SK-N-SH treated with all-trans-retinoic acid at 6 μM for 48 hours (cell line): ENCODE measurements around the gene ZNF536.

ENCODE experiments used
- ATAC-seq: fragments of 200-7000 bp; cut with Tn5 transposase; 3 replicates; pipeline ENCODE4 v1.9.1; 2020; ENCODE audit warnings: mild to moderate bottlenecking, moderate library complexity
- BACH2 ChIP-seq: fragments of 250-450 bp; sonication (Bioruptor Pico); IDR thresholded peaks from 2 replicates; pipeline ENCODE4 v1.9.0; 2021; ENCODE audit warnings: mild to moderate bottlenecking, borderline replicate concordance
- CSDC2 ChIP-seq: fragments of 250-450 bp; sonication (Bioruptor Pico); IDR thresholded peaks from 2 replicates; pipeline ENCODE4 v1.5.0; 2020; ENCODE audit warnings: mild to moderate bottlenecking, moderate library complexity
- ESRRG ChIP-seq: fragments of 250-450 bp; sonication (Bioruptor Pico); IDR thresholded peaks from 2 replicates; pipeline ENCODE4 v1.6.1; 2021; ENCODE audit warnings: mild to moderate bottlenecking
- GLIS3 ChIP-seq: fragments of 250-450 bp; sonication (Bioruptor Pico); IDR thresholded peaks from 2 replicates; pipeline ENCODE4 v1.5.0; 2020; ENCODE audit warnings: mild to moderate bottlenecking, moderate library complexity
- ISL1 ChIP-seq: fragments of 250-450 bp; sonication (Bioruptor Pico); IDR thresholded peaks from 2 replicates; pipeline ENCODE4 v2.1.2; 2022; ENCODE audit warnings: mild to moderate bottlenecking, moderate library complexity
- OSR1 ChIP-seq: fragments of 250-450 bp; sonication (Bioruptor Pico); IDR thresholded peaks from 2 replicates; pipeline ENCODE4 v1.8.0; 2022; ENCODE audit warnings: moderate library complexity, mild to moderate bottlenecking, inconsistent platforms
- PPARA ChIP-seq: fragments of 250-450 bp; sonication (Bioruptor Pico); IDR thresholded peaks from 2 replicates; pipeline ENCODE4 v1.5.0; 2020; ENCODE audit warnings: mild to moderate bottlenecking, borderline replicate concordance
- RARB ChIP-seq: fragments of 250-450 bp; sonication (Bioruptor Pico); IDR thresholded peaks from 2 replicates; pipeline ENCODE4 v1.8.0; 2021; ENCODE audit warnings: mild to moderate bottlenecking, moderate library complexity
- SNAI2 ChIP-seq: fragments of 250-450 bp; sonication (Bioruptor Pico); IDR thresholded peaks from 2 replicates; pipeline ENCODE4 v1.5.0; 2020; ENCODE audit warnings: mild to moderate bottlenecking, moderate library complexity
- TCF4 ChIP-seq: fragments of 250-450 bp; sonication (Bioruptor Pico); IDR thresholded peaks from 2 replicates; pipeline ENCODE4 v1.8.0; 2021; ENCODE audit warnings: mild to moderate bottlenecking, moderate library complexity, borderline replicate concordance
- TOX ChIP-seq: fragments of 250-450 bp; sonication (Bioruptor Pico); IDR thresholded peaks from 2 replicates; pipeline ENCODE4 v1.8.0; 2021; ENCODE audit warnings: mild to moderate bottlenecking, moderate library complexity, borderline replicate concordance
- ZC3H10 ChIP-seq: fragments of 250-450 bp; sonication (Bioruptor Pico); IDR thresholded peaks from 2 replicates; pipeline ENCODE4 v1.5.1; 2021; ENCODE audit warnings: mild to moderate bottlenecking, moderate library complexity
- ZFP3 ChIP-seq: fragments of 250-450 bp; sonication (Bioruptor Pico); IDR thresholded peaks from 2 replicates; pipeline ENCODE4 v1.5.0; 2020; ENCODE audit warnings: mild to moderate bottlenecking, moderate library complexity
- ZFP30 ChIP-seq: fragments of 450-650 bp; formaldehyde crosslinking; IDR thresholded peaks from 2 replicates; pipeline ENCODE4 v1.5.0; 2022; ENCODE audit warnings: mild to moderate bottlenecking, moderate library complexity
- ZNF565 ChIP-seq: fragments of 450-650 bp; formaldehyde crosslinking; conservative IDR thresholded peaks from 2 replicates; pipeline ENCODE4 v1.5.0; 2020; ENCODE audit warnings: low read depth, mild to moderate bottlenecking, moderate library complexity
- ZNF70 ChIP-seq: fragments of 450-650 bp; formaldehyde crosslinking; IDR thresholded peaks from 2 replicates; pipeline ENCODE4 v1.5.0; 2020; ENCODE audit warnings: mild to moderate bottlenecking, moderate library complexity
- ZNF8 ChIP-seq: fragments of 450-650 bp; formaldehyde crosslinking; IDR thresholded peaks from 2 replicates; pipeline ENCODE4 v1.5.0; 2020; ENCODE audit warnings: mild to moderate bottlenecking, moderate library complexity
- TF ChIP-seq, protein P1 (sequence below): fragments of 250-450 bp; sonication (Bioruptor Pico); IDR thresholded peaks from 2 replicates; pipeline ENCODE4 v1.5.1; 2021; ENCODE audit warnings: mild to moderate bottlenecking, moderate library complexity
- TF ChIP-seq, protein P2 (sequence below): fragments of 250-450 bp; sonication (Bioruptor Pico); IDR thresholded peaks from 2 replicates; pipeline ENCODE4 v1.8.0; 2020; ENCODE audit warnings: mild to moderate bottlenecking, moderate library complexity, borderline replicate concordance
- TF ChIP-seq, protein P3 (sequence below): fragments of 250-450 bp; sonication (Bioruptor Pico); IDR thresholded peaks from 2 replicates; pipeline ENCODE4 v1.5.1; 2020; ENCODE audit warnings: low read depth, mild to moderate bottlenecking, moderate library complexity
- TF ChIP-seq, protein P4 (sequence below): fragments of 250-450 bp; sonication (Bioruptor Pico); IDR thresholded peaks from 2 replicates; pipeline ENCODE4 v1.8.0; 2021; ENCODE audit warnings: low read depth, mild to moderate bottlenecking, moderate library complexity, borderline replicate concordance

Gene ZNF536

DNA sequence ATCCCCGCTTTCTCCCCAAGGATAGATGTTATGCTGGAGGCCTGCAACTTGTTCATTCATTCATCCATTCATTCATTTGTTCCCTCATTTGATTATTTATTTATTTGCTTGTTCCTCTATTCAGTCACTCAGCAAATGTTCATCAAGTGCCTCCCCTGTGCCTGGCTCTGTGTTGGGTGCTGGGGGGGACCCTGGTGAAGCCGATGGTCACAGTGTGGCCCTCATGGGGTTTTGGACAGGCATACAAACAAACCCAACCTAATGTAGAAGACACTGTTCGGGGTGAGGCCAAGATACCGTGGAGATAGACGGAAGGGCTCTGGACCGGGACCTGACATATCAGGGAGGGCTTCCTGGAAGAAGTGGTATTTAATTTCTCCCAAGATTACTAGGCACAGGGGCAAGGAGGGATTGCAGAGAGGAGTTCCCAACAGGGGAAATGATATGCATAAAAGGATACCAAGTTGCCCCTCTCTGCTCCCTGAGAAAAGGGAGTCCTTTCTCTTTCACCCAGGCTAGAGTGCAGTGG, 58.1 kb downstream of the ZNF536 start:
- TF ChIP-seq BACH2 (CRISPR knock-in tag) (no peak), ISL1 (CRISPR knock-in tag) (no peak), ZNF565 (CRISPR knock-in tag) (no peak), GLIS3 (no peak), ZFP30 (CRISPR knock-in tag) (no peak), SNAI2 (CRISPR knock-in tag) (no peak), ZC3H10 (CRISPR knock-in tag) (no peak), ZNF8 (CRISPR knock-in tag) (no peak), ZFP3 (no peak)
- TF ChIP-seq, protein P1, sequence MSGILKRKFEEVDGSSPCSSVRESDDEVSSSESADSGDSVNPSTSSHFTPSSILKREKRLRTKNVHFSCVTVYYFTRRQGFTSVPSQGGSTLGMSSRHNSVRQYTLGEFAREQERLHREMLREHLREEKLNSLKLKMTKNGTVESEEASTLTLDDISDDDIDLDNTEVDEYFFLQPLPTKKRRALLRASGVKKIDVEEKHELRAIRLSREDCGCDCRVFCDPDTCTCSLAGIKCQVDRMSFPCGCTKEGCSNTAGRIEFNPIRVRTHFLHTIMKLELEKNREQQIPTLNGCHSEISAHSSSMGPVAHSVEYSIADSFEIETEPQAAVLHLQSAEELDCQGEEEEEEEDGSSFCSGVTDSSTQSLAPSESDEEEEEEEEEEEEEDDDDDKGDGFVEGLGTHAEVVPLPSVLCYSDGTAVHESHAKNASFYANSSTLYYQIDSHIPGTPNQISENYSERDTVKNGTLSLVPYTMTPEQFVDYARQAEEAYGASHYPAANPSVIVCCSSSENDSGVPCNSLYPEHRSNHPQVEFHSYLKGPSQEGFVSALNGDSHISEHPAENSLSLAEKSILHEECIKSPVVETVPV, result no peak

DNA sequence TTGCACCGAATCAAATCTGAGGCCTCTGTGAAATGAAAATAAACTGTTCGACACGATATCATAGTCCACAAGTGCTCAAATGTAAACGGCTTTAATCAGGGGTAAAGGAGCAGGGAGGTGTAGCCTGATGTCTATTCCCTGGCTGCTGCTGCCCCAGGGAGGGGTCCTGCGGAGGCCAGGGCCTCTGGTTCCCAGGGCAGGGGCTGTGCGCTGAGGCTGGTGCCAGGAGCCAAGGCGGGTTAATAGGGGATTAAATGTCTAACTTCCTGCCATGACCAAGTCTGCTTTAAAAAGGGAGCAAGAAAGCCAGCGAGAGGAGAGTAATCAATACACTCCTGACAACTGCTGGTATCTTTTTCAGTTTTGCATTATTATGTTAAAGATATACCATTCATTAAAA, 59.4 kb downstream of the ZNF536 start:
- TF ChIP-seq ZC3H10 (CRISPR knock-in tag) (no peak), TCF4 (CRISPR knock-in tag) (no peak), TOX (CRISPR knock-in tag) (no peak)
- ATAC-seq, result no peak

More for the DNA sequence above, 58.1 kb downstream of the ZNF536 start:
- ATAC-seq, result no peak

DNA sequence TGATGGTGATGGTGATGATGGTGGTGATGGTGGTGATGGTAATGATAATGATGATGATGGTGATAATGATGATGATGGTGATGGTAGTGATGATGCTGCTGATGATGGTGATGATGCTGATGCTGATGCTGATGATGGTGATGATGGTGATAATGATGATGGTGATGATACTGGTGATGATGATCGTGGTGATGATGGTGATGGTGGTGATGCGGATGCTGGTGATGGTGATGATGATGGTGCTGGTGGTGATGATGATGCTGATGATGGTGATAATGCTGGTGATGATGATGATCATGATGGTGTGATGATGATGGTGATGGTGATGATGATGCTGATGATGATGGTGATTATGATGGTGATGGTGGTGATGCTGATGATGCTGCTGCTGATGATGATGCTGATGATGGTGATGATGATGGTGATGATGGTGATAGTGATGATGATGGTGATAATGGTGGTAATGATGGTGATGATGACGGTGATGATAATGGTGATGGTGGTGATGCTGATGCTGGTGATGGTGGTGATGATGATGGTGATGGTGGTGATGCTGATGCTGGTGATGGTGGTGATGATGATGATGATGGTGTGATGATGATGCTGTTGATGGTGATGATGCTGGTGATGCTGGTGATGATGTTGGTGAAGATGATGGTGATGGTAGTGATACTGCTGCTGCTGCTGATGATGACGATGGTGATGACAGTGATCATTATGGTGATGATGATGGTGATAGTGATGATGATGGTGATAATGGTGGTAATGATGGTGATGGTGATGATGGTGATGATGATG, 62.8 kb downstream of the ZNF536 start:
- ATAC-seq, result no peak
- TF ChIP-seq, protein P2, sequence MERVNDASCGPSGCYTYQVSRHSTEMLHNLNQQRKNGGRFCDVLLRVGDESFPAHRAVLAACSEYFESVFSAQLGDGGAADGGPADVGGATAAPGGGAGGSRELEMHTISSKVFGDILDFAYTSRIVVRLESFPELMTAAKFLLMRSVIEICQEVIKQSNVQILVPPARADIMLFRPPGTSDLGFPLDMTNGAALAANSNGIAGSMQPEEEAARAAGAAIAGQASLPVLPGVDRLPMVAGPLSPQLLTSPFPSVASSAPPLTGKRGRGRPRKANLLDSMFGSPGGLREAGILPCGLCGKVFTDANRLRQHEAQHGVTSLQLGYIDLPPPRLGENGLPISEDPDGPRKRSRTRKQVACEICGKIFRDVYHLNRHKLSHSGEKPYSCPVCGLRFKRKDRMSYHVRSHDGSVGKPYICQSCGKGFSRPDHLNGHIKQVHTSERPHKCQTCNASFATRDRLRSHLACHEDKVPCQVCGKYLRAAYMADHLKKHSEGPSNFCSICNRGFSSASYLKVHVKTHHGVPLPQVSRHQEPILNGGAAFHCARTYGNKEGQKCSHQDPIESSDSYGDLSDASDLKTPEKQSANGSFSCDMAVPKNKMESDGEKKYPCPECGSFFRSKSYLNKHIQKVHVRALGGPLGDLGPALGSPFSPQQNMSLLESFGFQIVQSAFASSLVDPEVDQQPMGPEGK (CRISPR knock-in tag), result no peak
- TF ChIP-seq ESRRG (no peak), TOX (CRISPR knock-in tag) (no peak), ZC3H10 (CRISPR knock-in tag) (no peak), ZNF8 (CRISPR knock-in tag) (no peak), BACH2 (CRISPR knock-in tag) (no peak)

DNA sequence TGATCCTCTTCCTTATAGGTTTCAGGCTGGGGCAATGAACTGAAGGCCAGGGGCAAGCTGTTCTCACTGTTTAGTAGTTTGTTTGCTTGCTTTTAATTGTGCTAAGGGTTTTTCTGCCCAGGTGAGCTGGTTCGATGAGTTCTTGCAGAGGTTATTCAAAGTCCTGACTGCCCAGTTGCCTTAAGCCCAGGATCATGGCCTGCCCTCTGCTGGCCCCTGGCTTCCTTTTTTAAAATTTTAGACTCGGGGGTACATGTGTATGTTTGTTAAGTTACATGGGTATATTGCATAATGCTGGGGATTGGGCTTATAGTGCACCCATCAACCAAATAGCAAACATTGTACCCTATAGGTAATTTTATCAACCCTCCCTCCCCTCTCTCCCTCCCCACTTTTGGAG, 65.7 kb downstream of the ZNF536 start:
- TF ChIP-seq SNAI2 (CRISPR knock-in tag) (no peak), ESRRG (no peak), PPARA (CRISPR knock-in tag) (no peak), ZFP30 (CRISPR knock-in tag) (no peak), GLIS3 (no peak), ZNF8 (CRISPR knock-in tag) (no peak)
- TF ChIP-seq, protein P1, result no peak
- no peak for ATAC-seq

DNA sequence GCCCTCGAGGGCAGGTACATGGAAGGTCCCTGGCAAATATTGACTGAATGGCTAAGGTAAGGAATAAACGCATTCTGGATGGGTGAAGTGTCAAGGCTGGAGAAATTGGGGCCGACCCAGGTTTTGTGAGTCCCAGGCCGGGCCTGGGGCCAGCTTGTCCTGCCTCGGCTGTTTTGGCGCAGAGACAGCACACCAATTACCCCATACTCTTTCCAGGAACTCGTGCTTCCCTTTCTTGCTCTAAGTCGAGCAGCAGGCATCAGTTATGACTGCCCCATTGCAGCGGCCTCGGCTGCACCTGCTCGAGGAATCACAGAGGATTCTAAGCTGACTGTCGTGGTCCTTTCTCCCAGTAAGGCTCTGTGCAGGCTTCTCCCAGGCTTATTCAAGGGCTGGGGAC, 67.1 kb downstream of the ZNF536 start:
- no peak for ATAC-seq
- TF ChIP-seq ZNF8 (CRISPR knock-in tag), result no peak
- no peak for TF ChIP-seq ZNF565 (CRISPR knock-in tag)
- TF ChIP-seq, protein P3, sequence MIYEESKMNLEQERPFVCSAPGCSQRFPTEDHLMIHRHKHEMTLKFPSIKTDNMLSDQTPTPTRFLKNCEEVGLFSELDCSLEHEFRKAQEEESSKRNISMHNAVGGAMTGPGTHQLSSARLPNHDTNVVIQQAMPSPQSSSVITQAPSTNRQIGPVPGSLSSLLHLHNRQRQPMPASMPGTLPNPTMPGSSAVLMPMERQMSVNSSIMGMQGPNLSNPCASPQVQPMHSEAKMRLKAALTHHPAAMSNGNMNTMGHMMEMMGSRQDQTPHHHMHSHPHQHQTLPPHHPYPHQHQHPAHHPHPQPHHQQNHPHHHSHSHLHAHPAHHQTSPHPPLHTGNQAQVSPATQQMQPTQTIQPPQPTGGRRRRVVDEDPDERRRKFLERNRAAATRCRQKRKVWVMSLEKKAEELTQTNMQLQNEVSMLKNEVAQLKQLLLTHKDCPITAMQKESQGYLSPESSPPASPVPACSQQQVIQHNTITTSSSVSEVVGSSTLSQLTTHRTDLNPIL (CRISPR knock-in tag), result no peak
- TF ChIP-seq ESRRG, result no peak
- no peak for TF ChIP-seq CSDC2
- TF ChIP-seq RARB (CRISPR knock-in tag), result no peak
- no peak for TF ChIP-seq OSR1 (CRISPR knock-in tag)
- TF ChIP-seq ZC3H10 (CRISPR knock-in tag), result no peak
- TF ChIP-seq ZNF70, result no peak
- TF ChIP-seq, protein P4, sequence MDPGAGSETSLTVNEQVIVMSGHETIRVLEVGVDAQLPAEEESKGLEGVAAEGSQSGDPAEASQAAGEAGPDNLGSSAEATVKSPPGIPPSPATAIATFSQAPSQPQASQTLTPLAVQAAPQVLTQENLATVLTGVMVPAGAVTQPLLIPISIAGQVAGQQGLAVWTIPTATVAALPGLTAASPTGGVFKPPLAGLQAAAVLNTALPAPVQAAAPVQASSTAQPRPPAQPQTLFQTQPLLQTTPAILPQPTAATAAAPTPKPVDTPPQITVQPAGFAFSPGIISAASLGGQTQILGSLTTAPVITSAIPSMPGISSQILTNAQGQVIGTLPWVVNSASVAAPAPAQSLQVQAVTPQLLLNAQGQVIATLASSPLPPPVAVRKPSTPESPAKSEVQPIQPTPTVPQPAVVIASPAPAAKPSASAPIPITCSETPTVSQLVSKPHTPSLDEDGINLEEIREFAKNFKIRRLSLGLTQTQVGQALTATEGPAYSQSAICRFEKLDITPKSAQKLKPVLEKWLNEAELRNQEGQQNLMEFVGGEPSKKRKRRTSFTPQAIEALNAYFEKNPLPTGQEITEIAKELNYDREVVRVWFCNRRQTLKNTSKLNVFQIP (CRISPR knock-in tag), result no peak
- no peak for TF ChIP-seq BACH2 (CRISPR knock-in tag)
- no peak for TF ChIP-seq ISL1 (CRISPR knock-in tag)
- TF ChIP-seq, protein P1, result no peak
- TF ChIP-seq GLIS3, result no peak
- TF ChIP-seq, protein P2 (CRISPR knock-in tag), result no peak
